HL-60/S4 (cell line): Measurements from ENCODE around the gene DDRGK1.

Experiments
- in situ Hi-C: fragments of 300-500 bp; cut with MboI; formaldehyde crosslinking; loops from 2 replicates; pipeline ENCODE4 v1.14.3; 2022; ENCODE audit warnings: low sequenced_read_pairs

Gene DDRGK1

DNA sequence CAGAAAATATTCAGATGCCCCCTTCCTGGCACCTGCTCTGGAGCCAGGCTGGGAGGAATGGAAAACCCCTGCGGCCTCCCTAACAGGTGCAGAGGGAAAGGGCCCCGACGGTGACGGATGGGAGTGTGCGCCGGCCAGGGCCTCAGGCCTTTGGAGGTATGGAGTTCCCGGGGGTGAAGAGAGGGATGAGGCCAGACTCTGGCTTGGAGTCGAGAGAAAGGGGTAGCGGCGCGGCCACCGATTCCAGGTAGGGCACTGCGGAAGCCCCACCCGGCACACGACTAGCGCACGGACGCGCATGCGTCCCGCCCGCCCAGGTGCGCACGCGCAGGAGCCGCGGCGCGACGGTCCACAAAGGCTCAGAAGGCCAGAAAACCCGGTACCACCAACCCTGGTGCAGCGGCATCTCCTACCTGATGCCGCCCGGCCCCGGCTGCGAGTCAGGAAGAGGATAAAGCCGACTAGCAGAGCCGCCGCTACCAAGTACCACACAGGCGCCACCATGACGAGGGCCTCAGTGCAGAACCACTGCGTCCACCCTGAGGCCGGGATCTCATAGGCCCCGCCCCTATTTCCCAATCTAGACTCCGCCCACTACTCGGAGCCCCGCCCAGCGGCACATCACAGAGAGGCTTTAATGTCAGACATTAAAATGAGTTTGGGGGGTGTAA, at the start of gene DDRGK1:
DDRGK1 (minus strand) TSS at position 559 of the 671 bp plus-strand sequence; CDS start at position 504, 55 bp downstream.
- in situ Hi-C loops: no loop called here

DNA sequence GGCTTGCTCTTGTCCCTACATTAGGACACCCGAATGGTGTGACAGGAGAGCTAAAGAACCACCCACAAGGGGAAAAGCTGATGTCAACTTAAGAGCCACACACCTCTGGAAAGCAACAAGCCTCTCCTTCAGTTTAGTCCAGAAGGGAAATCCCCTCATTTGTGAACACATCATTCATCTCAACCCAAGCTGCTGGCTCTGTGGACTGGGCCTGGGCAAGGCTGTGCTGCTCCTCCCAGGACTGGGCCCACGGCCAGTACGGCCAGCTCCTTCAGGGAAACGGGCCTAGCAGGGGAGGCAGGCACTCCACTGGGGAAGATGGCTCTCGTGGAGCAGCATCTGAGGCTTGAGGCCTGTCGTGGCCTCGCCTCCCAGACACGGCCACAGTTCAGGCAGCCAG, 47.3 kb upstream of the DDRGK1 start:
- in situ Hi-C loops: no loop called here

DNA sequence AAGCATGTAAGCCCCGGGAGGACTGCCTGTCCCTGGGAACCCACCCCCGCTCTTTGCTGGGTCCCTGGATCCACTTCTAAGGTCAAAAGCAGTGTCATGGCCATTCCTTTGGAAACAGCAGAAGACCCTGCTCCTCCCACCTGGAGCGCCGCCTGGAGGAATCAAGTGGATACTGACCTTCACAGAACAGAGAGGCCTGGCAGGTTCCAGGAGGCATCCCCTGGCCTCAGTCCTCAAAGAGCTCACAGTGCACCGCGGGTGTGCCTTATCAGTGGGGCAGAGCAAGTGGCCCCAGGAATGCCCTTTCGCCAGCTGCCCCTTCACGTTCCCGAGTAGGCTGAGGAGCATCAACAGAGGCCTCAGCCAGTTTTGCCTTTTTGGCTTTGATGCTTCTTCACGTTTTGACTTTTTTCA, 45.6 kb upstream of the DDRGK1 start:
- in situ Hi-C loops: no loop called here

DNA sequence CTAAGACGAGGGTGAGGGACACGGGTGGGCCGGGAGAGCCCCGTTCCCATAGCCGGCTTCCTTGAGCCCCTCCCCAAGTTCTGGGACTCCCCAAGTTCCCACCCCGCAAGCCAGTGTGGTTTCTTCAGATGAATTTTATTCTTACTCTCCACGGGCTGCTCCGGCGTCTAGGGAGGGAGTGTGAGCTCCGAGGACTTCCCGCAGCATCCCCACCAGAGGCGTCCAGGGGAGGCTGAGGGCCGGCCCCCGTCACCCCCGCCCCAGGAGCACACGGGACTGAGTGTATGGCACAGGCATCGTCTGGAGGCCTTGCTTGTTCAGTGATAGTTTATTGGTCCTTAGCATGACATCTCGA, 44.5 kb upstream of the DDRGK1 start:
- in situ Hi-C loops: no loop called here

DNA sequence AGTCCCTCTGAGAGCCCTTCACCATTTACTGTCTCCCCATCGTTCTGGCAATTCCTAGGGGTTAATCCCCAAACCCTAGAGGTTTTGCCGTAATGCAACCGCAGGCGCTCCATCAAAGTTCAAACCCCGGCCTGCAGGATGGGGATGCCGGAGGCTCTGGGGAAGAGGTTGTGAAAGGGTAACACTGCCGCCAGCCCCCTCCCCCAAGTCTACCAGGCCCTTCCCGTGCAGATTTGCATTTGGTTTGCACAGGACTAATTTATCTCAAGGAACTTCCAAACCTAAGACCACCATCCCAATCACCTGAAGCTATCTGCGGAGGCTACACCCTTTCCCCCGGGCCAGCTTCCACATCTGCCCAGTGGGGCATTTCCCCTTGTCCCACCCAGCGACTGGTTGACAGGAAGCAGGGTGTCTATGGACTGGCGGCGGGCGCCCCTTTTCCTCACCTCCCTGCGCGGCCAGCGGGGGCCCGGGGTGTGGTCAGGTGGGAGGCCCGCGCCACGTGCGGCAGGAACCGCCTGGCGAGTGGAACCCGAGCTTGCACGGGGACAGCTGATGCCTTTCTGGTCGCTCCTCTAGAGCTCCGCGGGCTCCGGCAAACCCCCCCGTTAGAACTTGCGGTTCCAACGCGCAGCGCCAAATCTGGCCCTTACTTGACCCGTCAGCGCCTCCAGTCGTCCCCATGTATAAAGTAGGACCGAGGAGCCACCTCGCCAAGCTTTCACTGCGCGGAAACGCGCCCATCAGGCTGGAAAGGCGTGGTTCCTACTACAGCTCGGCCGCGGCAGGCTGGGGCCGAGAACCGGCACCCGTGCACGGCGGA, 43.9 kb upstream of the DDRGK1 start:
- in situ Hi-C loops: no loop called here

DNA sequence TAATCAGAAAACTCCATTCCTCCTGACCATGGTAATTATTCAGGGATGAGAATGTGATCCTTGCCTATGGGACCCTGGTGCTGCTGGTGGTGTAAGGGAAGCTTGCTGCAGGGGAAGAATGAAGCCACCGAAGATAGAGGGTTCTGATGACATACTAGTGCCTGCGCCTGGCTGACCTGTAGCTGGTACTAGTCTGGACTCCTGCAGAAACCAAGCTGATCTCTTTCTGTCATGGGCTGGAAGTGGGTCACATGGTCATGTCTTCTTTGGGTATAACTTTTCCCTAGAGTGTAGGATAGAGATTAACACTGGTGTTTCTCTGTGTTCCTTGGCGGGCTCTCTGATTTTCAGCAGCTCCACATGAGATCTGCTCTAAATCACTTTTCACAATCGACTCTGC, 43.2 kb upstream of the DDRGK1 start:
- in situ Hi-C loops: no loop called here

DNA sequence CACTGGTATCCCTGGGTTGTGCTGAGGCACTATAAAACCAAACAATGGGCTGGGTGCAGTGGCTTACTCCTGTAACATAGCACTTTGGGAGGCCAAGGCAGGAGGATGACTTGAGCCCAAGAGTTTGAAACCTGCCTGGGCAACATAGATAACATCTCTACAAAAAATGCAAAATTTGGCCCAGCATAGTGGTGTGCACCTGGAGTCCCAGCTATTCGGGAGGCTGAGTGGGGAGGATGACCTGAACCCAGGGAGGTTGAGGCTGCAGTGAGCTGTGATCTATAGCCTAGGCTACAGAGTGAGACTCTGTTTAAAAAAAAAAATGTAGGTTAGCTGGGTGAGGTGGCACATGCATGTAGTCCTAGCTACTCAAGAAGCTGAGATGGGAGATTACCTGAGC, 42.2 kb upstream of the DDRGK1 start:
- in situ Hi-C loops: no loop called here

DNA sequence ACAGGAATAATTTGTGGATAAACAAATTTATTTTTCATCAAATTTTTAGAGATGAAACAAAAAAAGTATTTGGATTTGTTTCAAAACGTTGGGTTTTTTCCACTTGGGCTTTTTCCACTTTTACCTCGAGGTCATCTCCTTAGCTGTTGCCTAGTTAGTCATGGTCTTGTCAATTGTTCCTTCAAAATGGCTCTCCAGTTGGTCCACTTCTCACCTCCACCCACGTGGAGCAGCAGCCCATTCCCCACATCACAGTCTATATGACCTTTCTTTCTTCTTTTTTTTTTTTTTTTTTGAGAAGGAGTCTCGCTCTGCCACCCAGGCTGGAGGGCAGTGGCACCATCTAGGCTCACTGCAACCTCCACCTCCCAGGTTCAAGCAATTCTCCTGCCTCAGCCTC, 41.2 kb upstream of the DDRGK1 start:
- in situ Hi-C loops: no loop called here

DNA sequence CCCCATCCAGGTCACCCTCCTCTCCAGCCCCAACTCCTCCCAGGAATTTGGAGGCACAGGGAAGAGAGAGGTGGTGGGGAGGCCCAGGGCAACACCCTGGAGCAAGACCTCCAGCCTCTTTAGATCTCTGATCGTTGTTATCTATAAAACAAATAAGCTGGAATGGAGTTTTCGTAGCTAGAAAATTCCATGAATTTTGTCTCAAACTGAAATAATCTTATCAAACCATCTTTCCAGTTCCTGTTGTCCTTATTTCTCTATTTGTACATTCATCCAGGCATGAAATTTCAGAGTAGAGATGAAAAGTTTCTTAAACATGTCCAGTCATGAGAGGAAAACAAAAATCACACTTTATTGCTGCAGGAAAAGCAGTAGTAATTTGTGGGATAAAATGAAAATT, 40.7 kb upstream of the DDRGK1 start:
- in situ Hi-C loops: no loop called here

DNA sequence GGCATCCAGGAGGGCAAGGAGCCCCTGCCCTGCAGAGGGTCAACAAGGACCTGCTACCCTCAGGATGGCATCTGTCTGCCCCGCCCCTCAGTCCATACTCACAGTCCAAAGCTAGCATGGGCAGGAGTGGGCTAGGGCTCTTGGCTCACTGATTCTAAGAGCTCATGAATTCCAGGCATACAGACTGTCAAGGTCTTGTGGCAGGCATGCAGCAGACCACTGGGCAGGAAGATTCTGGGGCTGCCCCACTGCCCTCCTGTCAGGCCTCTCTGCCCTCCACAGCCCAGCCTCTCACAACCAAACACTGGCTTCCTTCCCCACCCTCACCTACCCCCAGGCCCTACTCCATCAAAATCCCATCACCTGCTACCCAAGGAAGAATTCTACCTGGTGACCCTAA, 40.1 kb upstream of the DDRGK1 start:
- in situ Hi-C loops: no loop called here

DNA sequence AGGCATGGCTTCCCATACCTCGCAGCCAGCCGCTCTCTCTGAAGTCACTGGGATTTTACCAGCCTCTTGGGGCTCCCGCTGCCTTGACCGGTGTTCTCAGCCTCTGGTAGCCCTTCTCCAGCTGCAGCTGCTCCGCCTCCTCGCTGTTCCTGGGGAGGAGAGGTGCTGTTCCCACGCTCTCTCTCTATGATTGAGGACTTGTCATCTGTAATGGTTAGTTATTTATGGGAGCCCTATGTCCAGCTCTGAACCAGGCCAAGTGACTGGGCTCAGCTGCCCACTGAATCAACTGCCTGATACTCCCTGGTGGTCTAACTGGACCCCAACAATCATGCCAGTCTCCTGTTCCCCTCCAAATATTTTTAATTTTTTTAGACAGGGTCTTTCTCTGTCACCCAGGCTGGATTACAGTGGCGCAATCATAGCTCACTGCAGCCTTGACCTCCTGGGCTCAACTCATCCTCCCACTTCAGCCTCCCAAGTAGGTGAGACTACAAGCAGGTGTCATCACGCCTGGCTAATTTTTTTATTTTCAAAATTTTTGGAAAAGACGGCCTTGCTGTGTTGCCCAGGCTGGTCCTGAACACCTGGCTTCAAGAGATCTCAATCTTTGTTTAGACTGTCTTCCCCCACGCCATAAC, 39.4 kb upstream of the DDRGK1 start:
- in situ Hi-C loops: no loop called here

DNA sequence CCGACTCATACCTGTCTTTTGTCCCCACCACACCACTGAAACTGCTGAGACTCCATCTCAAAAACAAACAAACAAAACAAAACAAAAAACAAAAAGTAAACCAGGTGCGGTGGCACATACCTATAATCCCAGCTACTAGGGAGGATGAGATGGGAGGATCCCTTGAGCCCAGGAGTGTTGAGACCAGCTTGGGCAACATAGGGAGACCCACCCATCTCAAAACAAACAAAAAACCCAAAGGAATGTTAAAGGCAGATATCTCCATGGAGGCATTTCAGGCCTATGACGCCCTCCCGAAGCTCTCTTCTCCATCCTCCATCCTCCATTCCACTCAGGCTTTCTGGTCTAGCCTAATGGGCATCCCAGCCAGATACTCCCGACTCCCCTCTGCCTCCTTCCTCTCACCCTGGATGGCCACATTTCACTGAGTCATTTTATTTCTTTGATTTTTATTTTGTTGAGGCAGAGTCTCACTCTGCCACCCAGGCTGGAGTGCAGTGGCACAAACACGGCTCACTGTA, 37.8 kb upstream of the DDRGK1 start:
- in situ Hi-C loops: no loop called here

DNA sequence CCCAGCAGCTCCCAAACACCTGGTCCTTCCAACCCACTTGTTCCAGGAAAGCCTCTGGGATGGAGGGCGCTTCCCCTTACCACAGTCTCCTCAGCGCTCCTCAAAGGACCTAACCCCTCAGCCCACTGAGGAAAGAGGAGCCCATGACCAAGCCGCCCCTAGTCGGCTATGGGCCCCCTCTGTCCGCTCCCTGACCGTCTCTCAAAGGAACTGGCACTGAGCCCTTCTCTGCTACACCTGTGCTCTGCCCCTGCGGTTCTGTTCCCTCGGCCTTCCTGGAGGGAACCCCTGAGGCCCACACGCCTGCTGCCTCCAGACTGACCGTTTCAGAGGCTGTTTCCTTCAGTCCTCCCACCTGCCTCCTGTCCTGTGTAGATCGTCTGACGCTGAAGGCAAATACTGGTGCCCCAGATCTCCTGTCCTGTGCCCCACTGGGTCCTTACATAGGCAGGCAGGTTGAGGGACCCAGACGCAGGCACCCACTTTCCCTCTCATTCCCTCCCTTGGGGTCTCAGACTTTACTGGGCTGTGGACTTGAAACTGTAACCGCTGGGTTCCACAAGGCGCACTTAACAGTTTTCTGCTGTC, 36.4 kb upstream of the DDRGK1 start:
- in situ Hi-C loops: no loop called here

DNA sequence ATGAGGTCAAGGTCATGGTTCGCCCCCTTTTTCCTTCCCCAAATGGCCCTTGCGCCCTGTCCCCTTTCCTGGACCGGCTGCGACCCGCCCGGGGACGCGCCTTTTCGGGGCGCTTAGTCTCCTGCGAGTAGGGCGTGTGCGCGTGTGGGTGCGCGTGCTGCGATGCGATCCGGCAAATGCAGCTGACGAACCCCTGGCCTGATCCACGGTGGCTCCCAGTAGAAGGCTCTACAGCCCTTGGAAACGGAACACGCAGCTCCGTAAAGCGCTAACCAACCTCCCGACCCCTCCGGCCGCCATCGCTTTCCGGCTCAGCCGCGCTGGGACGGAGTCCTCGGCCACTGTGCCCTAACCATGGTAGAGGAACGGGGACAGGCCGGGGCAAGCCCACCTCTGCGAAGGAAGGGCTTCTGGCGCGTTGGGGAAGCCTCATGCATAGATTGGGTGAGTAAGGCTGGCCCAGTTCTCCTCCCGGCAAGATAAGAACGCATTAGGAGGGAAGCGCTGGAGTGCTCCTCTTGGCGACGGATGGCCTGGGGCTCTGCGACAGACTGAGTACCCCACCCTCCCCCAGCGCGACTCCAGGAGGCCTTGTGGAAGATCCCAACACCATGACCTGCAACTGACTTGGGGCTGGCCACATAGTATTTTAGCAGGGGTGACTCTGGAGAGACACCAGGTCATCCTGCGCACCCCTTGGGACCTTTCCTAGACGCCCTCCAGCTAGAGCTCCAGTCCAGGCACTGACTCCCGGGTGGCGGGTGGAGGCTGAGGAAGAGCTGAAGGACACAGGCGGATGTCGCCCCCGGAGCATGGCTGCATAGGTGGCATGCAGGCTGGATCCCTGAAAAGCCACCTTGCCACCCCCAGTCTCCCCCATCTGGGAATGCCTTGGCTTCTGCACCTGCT, 35.6 kb upstream of the DDRGK1 start:
- in situ Hi-C loops: no loop called here

DNA sequence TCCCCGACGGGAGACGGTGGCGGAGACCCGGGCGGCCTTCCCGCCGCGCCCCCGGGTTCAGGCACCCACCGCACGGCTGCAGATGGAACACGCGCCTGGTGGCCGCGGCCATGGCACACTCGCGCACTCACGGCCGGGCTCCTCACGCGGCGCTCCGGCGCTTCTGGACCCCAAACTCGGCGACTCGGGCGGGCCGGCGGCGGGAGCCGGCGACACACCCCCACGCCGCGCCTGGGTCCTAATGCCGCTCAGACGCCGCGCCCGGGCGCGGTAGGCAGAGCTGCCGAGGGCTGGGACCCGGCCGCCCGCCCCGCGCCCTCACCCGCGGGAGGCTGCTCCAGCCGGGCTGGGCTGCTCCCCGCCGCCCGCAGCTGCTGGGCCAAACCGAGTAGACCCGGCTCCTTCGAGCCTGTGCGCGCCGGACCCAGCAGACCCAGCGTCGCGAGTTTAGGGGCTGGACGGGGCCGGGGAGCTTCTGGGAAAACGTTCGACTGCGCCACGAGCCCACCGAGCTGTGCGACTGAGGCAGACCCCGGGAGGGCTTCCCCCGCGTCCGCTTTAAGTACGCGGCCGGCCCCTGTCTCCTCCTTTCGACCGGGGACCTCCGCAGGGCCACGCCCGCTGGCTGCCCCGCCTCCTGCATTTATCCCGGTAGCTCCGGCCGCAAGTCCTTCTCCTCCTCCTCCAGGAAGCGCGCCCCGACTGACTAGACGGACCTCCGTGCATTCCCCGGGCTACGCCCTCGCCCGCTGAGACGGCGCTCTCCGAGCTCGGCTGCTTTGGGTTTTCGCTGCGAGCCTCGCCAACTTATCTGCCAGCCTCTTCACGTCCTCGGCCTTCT, 34.8 kb upstream of the DDRGK1 start, which contains the start of gene SLC4A11:
SLC4A11 (minus strand) TSS at position 165 of the 841 bp plus-strand sequence; CDS start at position 112, 53 bp downstream.
- in situ Hi-C loops: no loop called here

DNA sequence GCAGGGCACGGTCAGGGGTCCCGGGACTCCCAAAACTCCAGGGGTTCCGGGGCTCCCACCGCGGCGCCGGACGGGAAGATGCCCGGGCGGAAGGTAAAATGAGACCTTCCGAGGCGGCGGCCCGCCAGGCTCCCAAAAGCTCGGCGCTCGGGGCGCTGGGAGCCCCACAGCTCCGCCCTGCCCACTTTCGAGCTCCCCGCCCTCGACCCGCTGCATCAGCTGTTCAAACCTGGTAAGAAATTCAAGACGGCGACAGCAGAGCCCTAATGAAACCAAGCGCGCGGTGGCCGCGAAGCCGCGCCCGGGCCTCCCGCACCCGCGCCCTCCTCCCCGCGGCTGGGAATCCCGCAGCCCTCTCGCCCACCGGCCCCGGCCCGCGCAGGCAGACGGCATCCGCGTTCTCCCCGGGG, 34.1 kb upstream of the DDRGK1 start:
- in situ Hi-C loops: no loop called here

DNA sequence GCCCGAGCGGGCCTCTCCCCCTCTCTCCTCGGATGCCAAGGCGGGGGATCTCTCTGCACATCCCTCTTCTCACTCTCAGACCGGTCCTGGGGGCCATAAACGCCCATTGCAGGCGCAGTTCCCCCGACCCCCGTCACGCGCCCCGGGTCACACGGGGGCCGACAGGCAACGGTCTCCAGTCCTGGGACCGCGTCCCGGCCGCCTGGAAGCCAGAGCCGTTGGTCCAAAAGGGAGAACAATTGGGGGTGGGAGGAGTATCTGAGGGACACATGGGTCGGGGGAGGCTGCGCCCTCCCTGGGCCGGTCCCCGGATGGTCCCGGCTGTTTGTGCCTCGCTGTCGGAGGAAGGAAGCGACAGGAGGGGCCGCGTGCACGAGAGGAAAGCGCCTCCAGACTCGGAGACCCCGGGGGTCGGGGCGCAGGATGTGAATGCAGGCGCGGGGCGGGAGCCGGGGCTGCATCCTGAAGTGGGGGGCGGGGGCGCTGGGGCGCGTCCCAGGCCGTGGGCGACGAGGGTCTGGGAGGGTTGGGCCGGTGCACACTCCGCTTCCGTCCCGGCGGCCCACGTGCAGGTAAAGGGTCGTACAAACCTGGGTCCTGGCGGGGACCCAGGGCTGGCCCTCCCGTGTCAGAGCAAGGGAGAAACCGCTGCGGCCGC, 33.6 kb upstream of the DDRGK1 start:
- in situ Hi-C loops: no loop called here

DNA sequence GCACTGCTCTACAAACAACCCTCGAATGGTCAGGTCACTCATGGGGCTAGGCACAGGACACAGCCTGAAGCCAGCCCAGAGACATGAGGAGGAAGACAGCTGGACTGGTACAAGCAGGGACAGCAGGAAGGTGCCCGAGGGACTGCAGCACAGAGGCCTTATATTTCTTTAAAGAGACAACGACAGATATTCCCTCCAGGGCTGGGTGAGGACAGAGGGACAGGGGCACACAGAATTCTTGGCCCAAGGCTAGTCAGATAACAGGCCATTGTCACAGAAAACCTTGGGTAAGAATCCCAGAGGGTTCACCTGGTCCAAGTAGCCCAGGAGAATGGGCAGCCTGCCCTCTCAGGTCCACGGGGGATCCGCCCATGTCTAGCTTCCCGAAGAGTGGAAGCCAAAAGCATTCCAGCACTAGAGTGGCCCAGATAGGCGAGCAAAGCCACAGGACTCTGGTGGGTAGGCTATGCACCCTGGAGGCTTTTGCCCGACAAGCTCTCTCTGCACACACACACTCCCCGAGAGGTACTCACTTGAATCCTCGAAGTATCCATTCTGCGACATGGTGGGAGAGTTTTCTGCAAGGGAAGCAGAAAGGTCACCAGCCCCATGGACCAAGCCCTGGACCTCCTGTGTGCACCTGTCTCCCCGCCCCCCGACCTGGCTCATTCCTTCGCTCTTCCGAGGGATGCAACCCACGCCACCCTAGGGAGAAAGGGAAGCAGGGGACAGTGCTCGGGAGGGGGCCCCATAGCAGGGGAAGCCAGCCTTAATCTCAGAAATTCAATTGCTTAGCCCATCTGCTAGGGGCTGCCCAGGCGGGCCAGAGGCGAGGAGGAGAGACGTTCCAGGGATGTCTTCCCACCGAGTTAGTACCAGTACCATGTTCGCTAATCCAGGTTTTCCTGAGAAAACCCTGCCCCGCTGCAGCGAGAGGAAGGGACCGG, 32.8 kb upstream of the DDRGK1 start:
- in situ Hi-C loops: no loop called here
